Loucy (cell line): ENCODE results near the gene PRR30.

Experiments used
- H2AFZ ChIP-seq: fragments of 200-600 bp; sonication (generic); 2 replicates; pipeline ENCODE4 v1.6.0; 2016; ENCODE audit warnings: antibody characterized with exemption, mild to moderate bottlenecking, low read length, moderate library complexity
- H3F3A ChIP-seq: fragments of 200-600 bp; 2 replicates; pipeline ENCODE4 v1.6.0; 2016; ENCODE audit warnings: antibody characterized with exemption, low read depth, mild to moderate bottlenecking
- H3K27me3 ChIP-seq: fragments of 200-600 bp; sonication (generic); 2 replicates; pipeline ENCODE4 v1.6.1; 2014; ENCODE audit warnings: low read length, mild to moderate bottlenecking; ENCODE audit not compliant: insufficient read depth, poor library complexity, severe bottlenecking
- H3K36me3 ChIP-seq: fragments of 200-600 bp; sonication (generic); 2 replicates; pipeline ENCODE4 v1.6.1; 2016; ENCODE audit warnings: low read length; ENCODE audit not compliant: insufficient read depth
- H3K4me1 ChIP-seq: fragments of 200-600 bp; sonication (generic); 2 replicates; pipeline ENCODE4 v1.5.1; 2014; ENCODE audit warnings: low read length, mild to moderate bottlenecking; ENCODE audit not compliant: insufficient read depth, poor library complexity, severe bottlenecking
- H3K4me2 ChIP-seq: fragments of 200-600 bp; sonication (generic); 2 replicates; pipeline ENCODE4 v1.6.0; 2014; ENCODE audit warnings: antibody characterized with exemption, low read length, low read depth, mild to moderate bottlenecking; ENCODE audit not compliant: poor library complexity, severe bottlenecking
- H3K4me3 ChIP-seq: fragments of 200-600 bp; sonication (generic); 2 replicates; pipeline ENCODE4 v1.5.1; 2014; ENCODE audit warnings: low read length, mild to moderate bottlenecking, mixed read lengths; ENCODE audit not compliant: poor library complexity, severe bottlenecking
- H3K79me2 ChIP-seq: fragments of 200-600 bp; sonication (generic); 2 replicates; pipeline ENCODE4 v1.6.1; 2014; ENCODE audit warnings: low read length; ENCODE audit not compliant: insufficient read depth
- H3K9ac ChIP-seq: fragments of 200-600 bp; sonication (generic); 2 replicates; pipeline ENCODE4 v1.6.0; 2014; ENCODE audit warnings: mild to moderate bottlenecking, low read depth, low read length, moderate library complexity; ENCODE audit not compliant: poor library complexity, severe bottlenecking
- H3K9me2 ChIP-seq: fragments of 200-600 bp; sonication (generic); replicated peaks from 2 replicates; pipeline ENCODE4 v1.6.1; 2016; ENCODE audit warnings: low read depth, low read length, mixed read lengths
- H3K9me3 ChIP-seq: fragments of 200-600 bp; sonication (generic); 2 replicates; pipeline ENCODE4 v1.6.1; 2014; ENCODE audit warnings: mild to moderate bottlenecking, antibody characterized with exemption, low read length, low read depth; ENCODE audit not compliant: insufficient read depth
- H4K20me1 ChIP-seq: fragments of 200-600 bp; sonication (generic); 2 replicates; pipeline ENCODE4 v1.6.0; 2014; ENCODE audit warnings: antibody characterized with exemption, low read length, mild to moderate bottlenecking; ENCODE audit not compliant: insufficient read depth, poor library complexity, severe bottlenecking
- CTCF ChIP-seq: fragments of 200-600 bp; sonication (generic); conservative IDR thresholded peaks from 2 replicates; pipeline ENCODE4 v1.5.1; 2014; ENCODE audit warnings: mild to moderate bottlenecking, antibody characterized with exemption, low read length
- EZH2phosphoT487 ChIP-seq: fragments of 200-600 bp; IDR thresholded peaks from 2 replicates; pipeline ENCODE4 v1.6.1; 2018; ENCODE audit warnings: antibody characterized with exemption, mild to moderate bottlenecking, moderate library complexity, borderline replicate concordance

PRR30 gene

DNA sequence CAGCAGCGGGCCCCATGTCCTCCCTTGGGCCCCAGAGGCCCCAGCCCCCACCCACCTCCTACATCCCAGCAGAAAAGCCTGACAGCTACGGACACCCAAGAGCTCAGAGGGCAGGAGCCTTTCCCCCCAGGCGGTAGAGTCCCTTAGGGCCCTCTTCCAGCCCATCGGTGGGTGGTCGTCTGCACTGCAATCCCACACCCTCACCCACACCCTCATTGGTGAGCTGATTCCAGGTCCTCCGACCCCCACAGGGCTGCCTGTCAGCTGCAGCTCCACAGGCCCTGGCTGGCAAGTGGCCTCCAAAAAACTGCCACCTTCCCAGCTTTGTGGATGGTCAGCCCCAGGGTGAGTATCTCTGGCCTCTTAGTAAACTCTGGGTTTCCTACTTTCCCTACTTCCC, 20.1 kb upstream of the PRR30 start:
- Histone ChIP-seq H4K20me1 (no peaks in the 10 kb centered on the region), H3K4me2 (no peak overlapping the region), H3K9ac (no peak overlapping the region), H3K36me3 (no peaks in the 10 kb centered on the region), H3K4me1 (no peaks in the 10 kb centered on the region), H3F3A (no peaks in the 10 kb centered on the region), H2AFZ (no peak overlapping the region), H3K9me2 (no peaks in the 10 kb centered on the region), H3K4me3 (no peak overlapping the region), H3K79me2 (no peaks in the 10 kb centered on the region), H3K27me3 (no peaks in the 10 kb centered on the region), H3K9me3 (no peaks in the 10 kb centered on the region)
- no peak for TF ChIP-seq CTCF
- TF ChIP-seq EZH2phosphoT487: no peak

GRCh38 chr2:27158468-27158867, 19.3 kb upstream of the PRR30 start:
- H3K9me2 ChIP-seq: no peaks in the 10 kb centered on the region
- no peak overlapping the region for H2AFZ ChIP-seq
- no peak for TF ChIP-seq EZH2phosphoT487
- TF ChIP-seq CTCF: no peak
- no peaks in the 10 kb centered on the region for H3K27me3 ChIP-seq
- no peaks in the 10 kb centered on the region for H4K20me1 ChIP-seq
- no peaks in the 10 kb centered on the region for H3F3A ChIP-seq
- no peaks in the 10 kb centered on the region for H3K9me3 ChIP-seq
- no peaks in the 10 kb centered on the region for H3K79me2 ChIP-seq
- no peak overlapping the region for H3K4me2 ChIP-seq
- no peak overlapping the region for H3K9ac ChIP-seq
- H3K36me3 ChIP-seq: no peaks in the 10 kb centered on the region
- no peak overlapping the region for H3K4me3 ChIP-seq
- H3K4me1 ChIP-seq: no peaks in the 10 kb centered on the region

DNA sequence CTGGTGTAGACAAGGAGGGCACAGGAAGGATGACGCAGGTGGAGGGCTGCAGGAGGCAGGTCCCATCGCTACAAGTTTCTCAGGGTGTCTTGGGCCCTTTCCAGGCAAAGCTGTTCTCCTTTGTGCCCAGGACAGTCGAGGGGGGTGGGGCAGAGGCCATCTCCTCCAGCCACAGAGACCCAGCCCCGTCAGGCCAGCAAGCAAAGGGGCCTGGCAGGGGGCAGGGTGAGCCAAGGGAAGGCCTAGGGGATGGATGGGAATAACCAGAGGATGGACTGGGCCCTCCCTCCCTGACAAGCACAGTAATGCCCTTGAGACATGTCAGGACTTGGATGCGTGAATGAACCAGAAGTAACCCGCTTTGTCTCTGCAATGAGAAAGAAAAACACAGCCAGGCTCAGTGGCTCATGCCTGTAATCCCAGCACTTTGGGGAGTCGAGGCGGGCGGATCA, 15.9 kb upstream of the PRR30 start:
- no peak overlapping the region for H2AFZ ChIP-seq
- H3F3A ChIP-seq: no peaks in the 10 kb centered on the region
- H3K9ac ChIP-seq: no peak overlapping the region
- H4K20me1 ChIP-seq: no peaks in the 10 kb centered on the region
- no peak overlapping the region for H3K4me2 ChIP-seq
- H3K4me1 ChIP-seq: no peaks in the 10 kb centered on the region
- H3K36me3 ChIP-seq: no peaks in the 10 kb centered on the region
- no peaks in the 10 kb centered on the region for H3K27me3 ChIP-seq
- H3K4me3 ChIP-seq: no peak overlapping the region
- TF ChIP-seq EZH2phosphoT487 (no peak), CTCF (no peak)
- H3K9me2 ChIP-seq: no peaks in the 10 kb centered on the region
- no peaks in the 10 kb centered on the region for H3K9me3 ChIP-seq
- H3K79me2 ChIP-seq: no peaks in the 10 kb centered on the region
